ENCODE measurements around the gene SLC35F1. TPM values are rescaled to one million over a fixed set of nuclear protein-coding genes. Genes with fewer than 3 reads are reported as not detected.

SLC35F1 gene
- polyA plus RNA-seq, 1 donor (not counting 4 experiments of a cell fraction or from before 2014, with no cell fraction given): not detected

DNA sequence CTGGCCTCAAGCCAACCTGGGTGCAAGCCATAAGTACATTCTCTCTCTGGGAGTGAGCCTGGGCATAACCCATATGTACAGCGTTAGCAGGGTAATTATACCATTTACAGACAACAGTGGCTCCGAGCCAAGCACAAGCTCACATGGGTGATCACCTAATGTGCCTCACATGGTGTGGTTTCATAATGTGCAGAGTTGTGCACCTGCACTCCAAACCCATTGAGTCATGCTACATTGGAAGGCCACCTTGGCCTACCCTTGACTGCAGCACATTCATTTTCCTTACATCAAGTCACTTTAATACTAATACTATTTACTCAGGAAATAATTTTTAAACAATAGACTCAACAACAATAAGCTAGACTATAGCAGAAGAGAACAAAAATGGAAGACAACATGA is 446.5 kb downstream of the SLC35F1 start:
- FAIRE-seq: no peak
- no peak for TF ChIP-seq EZH2 (IDR thresholded peaks at IDR 0.05; ENCODE audit: low read length)
- TF ChIP-seq, protein P1, sequence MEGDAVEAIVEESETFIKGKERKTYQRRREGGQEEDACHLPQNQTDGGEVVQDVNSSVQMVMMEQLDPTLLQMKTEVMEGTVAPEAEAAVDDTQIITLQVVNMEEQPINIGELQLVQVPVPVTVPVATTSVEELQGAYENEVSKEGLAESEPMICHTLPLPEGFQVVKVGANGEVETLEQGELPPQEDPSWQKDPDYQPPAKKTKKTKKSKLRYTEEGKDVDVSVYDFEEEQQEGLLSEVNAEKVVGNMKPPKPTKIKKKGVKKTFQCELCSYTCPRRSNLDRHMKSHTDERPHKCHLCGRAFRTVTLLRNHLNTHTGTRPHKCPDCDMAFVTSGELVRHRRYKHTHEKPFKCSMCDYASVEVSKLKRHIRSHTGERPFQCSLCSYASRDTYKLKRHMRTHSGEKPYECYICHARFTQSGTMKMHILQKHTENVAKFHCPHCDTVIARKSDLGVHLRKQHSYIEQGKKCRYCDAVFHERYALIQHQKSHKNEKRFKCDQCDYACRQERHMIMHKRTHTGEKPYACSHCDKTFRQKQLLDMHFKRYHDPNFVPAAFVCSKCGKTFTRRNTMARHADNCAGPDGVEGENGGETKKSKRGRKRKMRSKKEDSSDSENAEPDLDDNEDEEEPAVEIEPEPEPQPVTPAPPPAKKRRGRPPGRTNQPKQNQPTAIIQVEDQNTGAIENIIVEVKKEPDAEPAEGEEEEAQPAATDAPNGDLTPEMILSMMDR (optimal IDR thresholded peaks at IDR 0.05 in 1 of 3, IDR thresholded peaks at IDR 0.05 in 1 of 3, conservative IDR thresholded peaks at IDR 0.05 in 1 of 3; ENCODE audit: extremely low read depth in 1 of 3, insufficient read depth in 2 of 3, low read length in 3 of 3): no peak
- no peaks in the 10 kb centered on the region for H3K9me3 ChIP-seq (ENCODE audit: control insufficient read depth, low read depth, low read length)
- H4K20me1 ChIP-seq (ENCODE audit: control insufficient read depth, extremely low read depth, insufficient read depth, low read length): no peaks in the 10 kb centered on the region
- H3K9ac ChIP-seq (ENCODE audit: control insufficient read depth, extremely low read depth, insufficient read depth, low read length): no peak overlapping the region
- dilution Hi-C loops (cut with MboI; ENCODE audit: extremely low pct_ligation_motif_present, low sequenced_read_pairs): no loop called here
- H3K4me1 ChIP-seq (ENCODE audit: control insufficient read depth, extremely low read depth, insufficient read depth, low read length): no peaks in the 10 kb centered on the region
- no peaks in the 10 kb centered on the region for H3K36me3 ChIP-seq (ENCODE audit: control insufficient read depth in 2 of 2, extremely low read depth in 1 of 2, insufficient read depth in 2 of 2, low read length in 2 of 2)
- no peak overlapping the region for H2AFZ ChIP-seq (ENCODE audit: control insufficient read depth, low read length)
- no peak overlapping the region for H3K27ac ChIP-seq (ENCODE audit: control insufficient read depth, insufficient read depth, low read length)
- H3K4me2 ChIP-seq (ENCODE audit: control insufficient read depth, extremely low read depth, insufficient read depth, low read depth, low read length): no peak overlapping the region
- DNase-seq (ENCODE audit: low read depth, low spot score): no peak
- H3K27me3 ChIP-seq (ENCODE audit: control insufficient read depth, extremely low read depth, insufficient read depth, low read length): no peaks in the 10 kb centered on the region
- no peak overlapping the region for H3K4me3 ChIP-seq (ENCODE audit: control insufficient read depth in 2 of 3, extremely low read depth in 1 of 3, insufficient read depth in 2 of 3, low read depth in 1 of 3, low read length in 3 of 3)
- no peaks in the 10 kb centered on the region for H3K79me2 ChIP-seq (ENCODE audit: control insufficient read depth, insufficient read depth, low read length)
- no peaks in the 10 kb centered on the region for H3K9me1 ChIP-seq (ENCODE audit: control insufficient read depth, extremely low read depth, insufficient read depth, low read length)

DNA sequence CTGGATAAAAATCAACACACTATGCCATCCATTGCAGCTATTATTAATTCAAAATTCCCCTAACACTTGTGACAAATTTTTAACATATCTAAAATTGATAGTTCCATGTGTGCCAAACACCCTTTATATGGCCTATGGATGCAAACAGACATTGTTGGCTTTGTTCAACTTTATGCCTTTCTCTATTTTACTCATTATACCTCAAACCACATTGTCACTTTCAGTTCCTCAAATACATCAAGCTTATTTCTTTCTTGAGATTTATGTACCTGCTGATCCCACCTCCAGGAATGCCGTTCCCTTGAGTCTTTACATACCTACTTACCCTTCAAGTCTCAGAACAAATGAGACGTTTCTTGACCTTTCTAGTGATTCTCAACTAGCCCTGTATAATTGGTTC is 447.6 kb downstream of the SLC35F1 start:
- H4K20me1 ChIP-seq (ENCODE audit: control insufficient read depth, extremely low read depth, insufficient read depth, low read length): no peaks in the 10 kb centered on the region
- no peaks in the 10 kb centered on the region for H3K9me3 ChIP-seq (ENCODE audit: control insufficient read depth, low read depth, low read length)
- H3K4me2 ChIP-seq (ENCODE audit: control insufficient read depth, extremely low read depth, insufficient read depth, low read depth, low read length): no peak overlapping the region
- H3K4me3 ChIP-seq (ENCODE audit: control insufficient read depth in 2 of 3, extremely low read depth in 1 of 3, insufficient read depth in 2 of 3, low read depth in 1 of 3, low read length in 3 of 3): no peak overlapping the region
- H3K9me1 ChIP-seq (ENCODE audit: control insufficient read depth, extremely low read depth, insufficient read depth, low read length): no peaks in the 10 kb centered on the region
- TF ChIP-seq, protein P1 (optimal IDR thresholded peaks at IDR 0.05 in 1 of 3, IDR thresholded peaks at IDR 0.05 in 1 of 3, conservative IDR thresholded peaks at IDR 0.05 in 1 of 3; ENCODE audit: extremely low read depth in 1 of 3, insufficient read depth in 2 of 3, low read length in 3 of 3): no peak
- no peak for TF ChIP-seq EZH2 (IDR thresholded peaks at IDR 0.05; ENCODE audit: low read length)
- no peak overlapping the region for H3K9ac ChIP-seq (ENCODE audit: control insufficient read depth, extremely low read depth, insufficient read depth, low read length)
- H3K79me2 ChIP-seq (ENCODE audit: control insufficient read depth, insufficient read depth, low read length): no peaks in the 10 kb centered on the region
- DNase-seq (ENCODE audit: low read depth, low spot score) (no peak), FAIRE-seq (no peak)
- no peaks in the 10 kb centered on the region for H3K27me3 ChIP-seq (ENCODE audit: control insufficient read depth, extremely low read depth, insufficient read depth, low read length)
- no peak overlapping the region for H3K27ac ChIP-seq (ENCODE audit: control insufficient read depth, insufficient read depth, low read length)
- no peak overlapping the region for H2AFZ ChIP-seq (ENCODE audit: control insufficient read depth, low read length)
- H3K4me1 ChIP-seq (ENCODE audit: control insufficient read depth, extremely low read depth, insufficient read depth, low read length): no peaks in the 10 kb centered on the region
- no peaks in the 10 kb centered on the region for H3K36me3 ChIP-seq (ENCODE audit: control insufficient read depth in 2 of 2, extremely low read depth in 1 of 2, insufficient read depth in 2 of 2, low read length in 2 of 2)
- dilution Hi-C loops (cut with MboI; ENCODE audit: extremely low pct_ligation_motif_present, low sequenced_read_pairs): no loop called here
